ENCODE results near the gene SLC22A2. TPM values are rescaled to one million over a fixed set of nuclear protein-coding genes. Genes with fewer than 3 reads are reported as not detected.

SLC22A2 gene
- polyA plus RNA-seq, 1 donor (not counting 4 experiments of a cell fraction or from before 2014, with no cell fraction given), result not detected

DNA sequence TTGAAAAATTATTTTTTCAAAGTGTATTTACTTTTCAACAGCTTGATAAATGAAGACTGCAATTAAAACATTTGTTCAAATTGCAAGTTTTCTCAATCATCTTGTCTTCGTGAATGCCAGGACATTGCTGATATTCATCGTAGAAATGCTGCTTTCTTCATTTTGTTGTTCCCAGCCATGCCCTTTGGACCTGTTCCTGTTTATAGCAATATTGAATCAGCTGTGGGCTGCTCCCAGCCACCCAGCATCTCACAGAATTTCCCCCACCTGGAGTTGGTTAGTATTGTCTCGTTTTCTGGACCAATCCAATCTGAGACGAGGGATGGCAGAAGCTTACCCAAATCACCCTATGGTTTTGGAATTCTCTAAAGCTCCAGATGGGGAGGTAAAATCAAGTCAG lies 40.8 kb downstream of the SLC22A2 start:
- no peak for FAIRE-seq
- no peak overlapping the region for H3K9ac ChIP-seq (ENCODE audit: control insufficient read depth, extremely low read depth, insufficient read depth, low read length)
- no peaks in the 10 kb centered on the region for H4K20me1 ChIP-seq (ENCODE audit: control insufficient read depth, extremely low read depth, insufficient read depth, low read length)
- no peak overlapping the region for H3K4me2 ChIP-seq (ENCODE audit: control insufficient read depth, extremely low read depth, insufficient read depth, low read depth, low read length)
- no peak overlapping the region for H2AFZ ChIP-seq (ENCODE audit: control insufficient read depth, low read length)
- dilution Hi-C loops (cut with MboI; ENCODE audit: extremely low pct_ligation_motif_present, low sequenced_read_pairs), result no loop called here
- no peaks in the 10 kb centered on the region for H3K79me2 ChIP-seq (ENCODE audit: control insufficient read depth, insufficient read depth, low read length)
- no peak overlapping the region for H3K27ac ChIP-seq (ENCODE audit: control insufficient read depth, insufficient read depth, low read length)
- no peak overlapping the region for H3K4me3 ChIP-seq (ENCODE audit: control insufficient read depth in 2 of 3, extremely low read depth in 1 of 3, insufficient read depth in 2 of 3, low read depth in 1 of 3, low read length in 3 of 3)
- DNase-seq (ENCODE audit: low read depth, low spot score), result no peak
- peaks cover 6% of the 10 kb centered on the region for H3K9me3 ChIP-seq (ENCODE audit: control insufficient read depth, low read depth, low read length)
- no peaks in the 10 kb centered on the region for H3K27me3 ChIP-seq (ENCODE audit: control insufficient read depth, extremely low read depth, insufficient read depth, low read length)
- H3K36me3 ChIP-seq (ENCODE audit: control insufficient read depth in 2 of 2, extremely low read depth in 1 of 2, insufficient read depth in 2 of 2, low read length in 2 of 2), result no peaks in the 10 kb centered on the region
- no peaks in the 10 kb centered on the region for H3K9me1 ChIP-seq (ENCODE audit: control insufficient read depth, extremely low read depth, insufficient read depth, low read length)
- H3K4me1 ChIP-seq (ENCODE audit: control insufficient read depth, extremely low read depth, insufficient read depth, low read length), result no peaks in the 10 kb centered on the region
- no peak for TF ChIP-seq EZH2 (IDR thresholded peaks at IDR 0.05; ENCODE audit: low read length)
- TF ChIP-seq, protein P1, sequence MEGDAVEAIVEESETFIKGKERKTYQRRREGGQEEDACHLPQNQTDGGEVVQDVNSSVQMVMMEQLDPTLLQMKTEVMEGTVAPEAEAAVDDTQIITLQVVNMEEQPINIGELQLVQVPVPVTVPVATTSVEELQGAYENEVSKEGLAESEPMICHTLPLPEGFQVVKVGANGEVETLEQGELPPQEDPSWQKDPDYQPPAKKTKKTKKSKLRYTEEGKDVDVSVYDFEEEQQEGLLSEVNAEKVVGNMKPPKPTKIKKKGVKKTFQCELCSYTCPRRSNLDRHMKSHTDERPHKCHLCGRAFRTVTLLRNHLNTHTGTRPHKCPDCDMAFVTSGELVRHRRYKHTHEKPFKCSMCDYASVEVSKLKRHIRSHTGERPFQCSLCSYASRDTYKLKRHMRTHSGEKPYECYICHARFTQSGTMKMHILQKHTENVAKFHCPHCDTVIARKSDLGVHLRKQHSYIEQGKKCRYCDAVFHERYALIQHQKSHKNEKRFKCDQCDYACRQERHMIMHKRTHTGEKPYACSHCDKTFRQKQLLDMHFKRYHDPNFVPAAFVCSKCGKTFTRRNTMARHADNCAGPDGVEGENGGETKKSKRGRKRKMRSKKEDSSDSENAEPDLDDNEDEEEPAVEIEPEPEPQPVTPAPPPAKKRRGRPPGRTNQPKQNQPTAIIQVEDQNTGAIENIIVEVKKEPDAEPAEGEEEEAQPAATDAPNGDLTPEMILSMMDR (optimal IDR thresholded peaks at IDR 0.05 in 1 of 3, IDR thresholded peaks at IDR 0.05 in 1 of 3, conservative IDR thresholded peaks at IDR 0.05 in 1 of 3; ENCODE audit: extremely low read depth in 1 of 3, insufficient read depth in 2 of 3, low read length in 3 of 3), result no peak

DNA sequence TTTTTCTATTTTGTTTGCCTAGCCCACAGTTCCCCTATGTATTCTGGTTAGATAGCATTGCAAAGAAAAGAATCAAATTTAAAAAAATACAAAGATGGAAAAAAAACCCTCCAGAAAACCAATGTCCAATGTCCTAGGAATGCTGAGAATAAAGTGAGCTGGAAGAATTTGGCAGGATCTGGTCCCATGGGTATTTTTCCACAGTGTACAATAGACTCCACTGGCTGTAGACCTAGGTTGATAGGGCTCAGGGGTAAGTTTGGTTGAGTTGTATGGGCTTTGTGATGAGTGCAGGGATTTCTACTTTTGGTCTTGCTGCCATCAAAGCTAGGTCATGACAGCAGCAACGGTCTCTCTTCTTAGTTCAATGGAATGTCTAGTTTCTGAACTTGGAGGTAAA lies 41.5 kb downstream of the SLC22A2 start:
- Histone ChIP-seq H3K36me3 (ENCODE audit: control insufficient read depth in 2 of 2, extremely low read depth in 1 of 2, insufficient read depth in 2 of 2, low read length in 2 of 2) (no peaks in the 10 kb centered on the region), H3K4me1 (ENCODE audit: control insufficient read depth, extremely low read depth, insufficient read depth, low read length) (no peaks in the 10 kb centered on the region), H4K20me1 (ENCODE audit: control insufficient read depth, extremely low read depth, insufficient read depth, low read length) (no peaks in the 10 kb centered on the region), H3K4me2 (ENCODE audit: control insufficient read depth, extremely low read depth, insufficient read depth, low read depth, low read length) (no peak overlapping the region), H3K9ac (ENCODE audit: control insufficient read depth, extremely low read depth, insufficient read depth, low read length) (no peak overlapping the region), H3K9me3 (ENCODE audit: control insufficient read depth, low read depth, low read length) (peaks cover 6% of the 10 kb centered on the region), H3K4me3 (ENCODE audit: control insufficient read depth in 2 of 3, extremely low read depth in 1 of 3, insufficient read depth in 2 of 3, low read depth in 1 of 3, low read length in 3 of 3) (no peak overlapping the region), H3K79me2 (ENCODE audit: control insufficient read depth, insufficient read depth, low read length) (no peaks in the 10 kb centered on the region), H3K27ac (ENCODE audit: control insufficient read depth, insufficient read depth, low read length) (no peak overlapping the region), H3K27me3 (ENCODE audit: control insufficient read depth, extremely low read depth, insufficient read depth, low read length) (no peaks in the 10 kb centered on the region), H3K9me1 (ENCODE audit: control insufficient read depth, extremely low read depth, insufficient read depth, low read length) (no peaks in the 10 kb centered on the region), H2AFZ (ENCODE audit: control insufficient read depth, low read length) (no peak overlapping the region)
- FAIRE-seq (no peak), DNase-seq (ENCODE audit: low read depth, low spot score) (no peak)
- dilution Hi-C loops (cut with MboI; ENCODE audit: extremely low pct_ligation_motif_present, low sequenced_read_pairs), result no loop called here
- TF ChIP-seq EZH2 (IDR thresholded peaks at IDR 0.05; ENCODE audit: low read length), result no peak
- TF ChIP-seq, protein P1 (optimal IDR thresholded peaks at IDR 0.05 in 1 of 3, IDR thresholded peaks at IDR 0.05 in 1 of 3, conservative IDR thresholded peaks at IDR 0.05 in 1 of 3; ENCODE audit: extremely low read depth in 1 of 3, insufficient read depth in 2 of 3, low read length in 3 of 3), result no peak

All from keratinocyte (primary cell).